ENCODE data around the gene HMGCR. TPM values are rescaled to one million over a fixed set of nuclear protein-coding genes. Genes with fewer than 3 reads are reported as not detected.

The HMGCR gene
- total RNA-seq, 4 donors from 2014 or later, result 30.2 to 56.2 (median 42.5) TPM

DNA sequence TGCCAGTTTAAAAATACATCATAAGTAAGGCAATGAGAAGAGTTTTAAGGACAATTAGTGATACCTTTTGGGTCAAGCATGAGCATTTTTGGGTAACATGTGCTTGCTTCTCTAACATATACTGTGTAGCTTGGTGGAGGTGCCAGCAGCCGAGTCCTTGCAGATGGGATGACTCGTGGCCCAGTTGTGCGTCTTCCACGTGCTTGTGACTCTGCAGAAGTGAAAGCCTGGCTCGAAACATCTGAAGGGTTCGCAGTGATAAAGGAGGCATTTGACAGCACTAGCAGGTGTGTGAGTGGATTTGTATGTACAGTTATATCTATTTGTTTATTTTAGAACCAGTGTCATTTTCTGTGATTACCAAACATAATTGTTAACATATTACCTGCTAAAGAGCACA lies 18.2 kb downstream of the HMGCR start:
- Histone ChIP-seq H3K27me3 (no peaks in the 10 kb centered on the region), H3K9me3 (no peaks in the 10 kb centered on the region), H3K4me1 (no peaks in the 10 kb centered on the region), H3K27ac (no peak overlapping the region), H3K4me3 (replicated peaks in 1 of 3) (no peak overlapping the region), H3K36me3 (peaks cover 44 to 64% of the 10 kb centered on the region in 2 donors)
- TF ChIP-seq, protein P1, sequence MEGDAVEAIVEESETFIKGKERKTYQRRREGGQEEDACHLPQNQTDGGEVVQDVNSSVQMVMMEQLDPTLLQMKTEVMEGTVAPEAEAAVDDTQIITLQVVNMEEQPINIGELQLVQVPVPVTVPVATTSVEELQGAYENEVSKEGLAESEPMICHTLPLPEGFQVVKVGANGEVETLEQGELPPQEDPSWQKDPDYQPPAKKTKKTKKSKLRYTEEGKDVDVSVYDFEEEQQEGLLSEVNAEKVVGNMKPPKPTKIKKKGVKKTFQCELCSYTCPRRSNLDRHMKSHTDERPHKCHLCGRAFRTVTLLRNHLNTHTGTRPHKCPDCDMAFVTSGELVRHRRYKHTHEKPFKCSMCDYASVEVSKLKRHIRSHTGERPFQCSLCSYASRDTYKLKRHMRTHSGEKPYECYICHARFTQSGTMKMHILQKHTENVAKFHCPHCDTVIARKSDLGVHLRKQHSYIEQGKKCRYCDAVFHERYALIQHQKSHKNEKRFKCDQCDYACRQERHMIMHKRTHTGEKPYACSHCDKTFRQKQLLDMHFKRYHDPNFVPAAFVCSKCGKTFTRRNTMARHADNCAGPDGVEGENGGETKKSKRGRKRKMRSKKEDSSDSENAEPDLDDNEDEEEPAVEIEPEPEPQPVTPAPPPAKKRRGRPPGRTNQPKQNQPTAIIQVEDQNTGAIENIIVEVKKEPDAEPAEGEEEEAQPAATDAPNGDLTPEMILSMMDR (IDR thresholded peaks at IDR 0.05), result no peak
- no peak for TF ChIP-seq POLR2A (IDR thresholded peaks at IDR 0.05)
- DNase-seq, result no peak
- 93 to 97% methylated on average over 6 of the region's 6 CpGs for WGBS, 2 donors
- intact Hi-C loops (cut with DNase I), result no loop called here

DNA sequence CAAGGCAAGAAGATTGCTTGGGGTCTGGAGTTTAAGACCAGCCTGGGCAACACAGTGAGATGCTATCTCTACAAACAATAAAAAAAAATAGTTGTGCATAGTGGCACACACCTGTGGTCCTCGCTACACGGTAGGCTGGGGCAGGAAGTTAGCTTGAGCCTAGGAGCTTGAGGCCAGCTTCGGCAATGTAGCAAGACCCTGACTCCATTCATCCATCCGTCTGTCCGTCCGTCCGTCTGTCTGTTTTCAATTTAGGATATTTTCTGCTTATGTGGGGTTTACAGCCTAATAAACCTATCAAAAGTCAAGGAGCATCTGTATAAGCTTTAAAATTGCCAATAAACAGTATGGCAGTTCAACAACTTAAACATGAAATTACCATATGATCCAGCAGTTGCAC lies 19.7 kb downstream of the HMGCR start:
- H3K36me3 ChIP-seq, result peaks cover 40 to 52% of the 10 kb centered on the region in 2 donors
- H3K9me3 ChIP-seq, result no peaks in the 10 kb centered on the region
- H3K4me3 ChIP-seq (replicated peaks in 1 of 3), result no peak overlapping the region
- H3K27me3 ChIP-seq, result no peaks in the 10 kb centered on the region
- no peak overlapping the region for H3K27ac ChIP-seq
- no peak for DNase-seq
- peaks cover 13 to 15% of the 10 kb centered on the region in 2 donors for H3K4me1 ChIP-seq
- intact Hi-C loops (cut with DNase I), result no loop called here
- 92 to 95% methylated on average over 7 of the region's 7 CpGs for WGBS, 2 donors
- no peak for TF ChIP-seq POLR2A (IDR thresholded peaks at IDR 0.05)
- TF ChIP-seq, protein P1 (IDR thresholded peaks at IDR 0.05), result no peak

GRCh38 chr5:75358117-75358516 lies 21.1 kb downstream of the HMGCR start:
- intact Hi-C loops (cut with DNase I), result no loop called here
- Histone ChIP-seq H3K27me3 (no peaks in the 10 kb centered on the region), H3K4me3 (replicated peaks in 1 of 3) (no peak overlapping the region), H3K9me3 (no peaks in the 10 kb centered on the region), H3K36me3 (peaks cover 40 to 44% of the 10 kb centered on the region in 2 donors), H3K27ac (no peak overlapping the region), H3K4me1 (peaks cover 26 to 28% of the 10 kb centered on the region in 2 donors)
- TF ChIP-seq POLR2A (IDR thresholded peaks at IDR 0.05), result no peak
- TF ChIP-seq, protein P1 (IDR thresholded peaks at IDR 0.05), result no peak
- no peak for DNase-seq
- 96% methylated on average over 3 of the region's 3 CpGs for WGBS, 2 donors

GRCh38 chr5:75361310-75361709 lies 24.3 kb downstream of the HMGCR start:
- Histone ChIP-seq H3K36me3 (peaks cover 16 to 25% of the 10 kb centered on the region in 2 donors), H3K27me3 (no peaks in the 10 kb centered on the region), H3K4me3 (replicated peaks in 1 of 3) (no peak overlapping the region), H3K27ac (peak overlapping the region; percentile 77 to 94 (median 78)), H3K9me3 (no peaks in the 10 kb centered on the region), H3K4me1 (peaks cover 47% of the 10 kb centered on the region in 2 donors)
- TF ChIP-seq POLR2A (IDR thresholded peaks at IDR 0.05), result no peak
- TF ChIP-seq, protein P1 (IDR thresholded peaks at IDR 0.05), result no peak
- intact Hi-C loops (cut with DNase I), result no loop called here
- WGBS, 2 donors, result 39 to 43% methylated on average over 4 of the region's 4 CpGs
- peak; percentile 52 to 58 for DNase-seq

DNA sequence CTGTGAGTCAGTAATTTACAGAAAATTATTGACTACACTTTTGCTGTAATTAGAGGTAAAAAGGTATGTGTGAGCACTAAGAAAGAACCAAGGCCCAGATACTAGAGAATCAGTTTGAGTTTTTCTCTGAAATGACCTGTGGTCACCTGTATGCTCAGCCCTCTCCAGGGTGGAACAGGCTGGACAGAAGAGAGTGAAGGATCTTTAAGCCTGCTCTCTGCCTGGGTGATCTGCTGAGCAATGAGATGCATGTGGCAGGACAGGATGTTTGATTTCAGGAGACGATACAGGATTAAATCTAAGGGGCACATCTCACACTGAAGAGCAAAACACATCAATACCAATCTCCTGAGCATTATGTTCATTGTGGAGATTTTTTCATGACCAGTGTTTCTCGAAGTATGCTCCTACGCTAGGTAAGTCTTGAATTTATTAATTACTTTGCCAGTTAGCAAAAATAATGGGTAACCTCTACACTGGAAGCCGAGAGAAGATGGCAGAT lies 25.5 kb downstream of the HMGCR start:
- TF ChIP-seq, protein P1 (IDR thresholded peaks at IDR 0.05), result no peak
- no peak for TF ChIP-seq POLR2A (IDR thresholded peaks at IDR 0.05)
- Histone ChIP-seq H3K36me3 (peaks cover 7 to 16% of the 10 kb centered on the region in 2 donors), H3K27me3 (no peaks in the 10 kb centered on the region), H3K4me1 (peaks cover 47 to 51% of the 10 kb centered on the region in 2 donors), H3K4me3 (replicated peaks in 1 of 3) (no peak overlapping the region), H3K9me3 (no peaks in the 10 kb centered on the region), H3K27ac (peak overlapping the region; percentile 77 to 94 (median 78))
- intact Hi-C loops (cut with DNase I), result no loop called here
- peak; percentile 45 to 51 for DNase-seq
- 77 to 83% methylated on average over 4 of the region's 4 CpGs for WGBS, 2 donors
